Measurements from ENCODE around the gene PCCA. TPM values are rescaled to one million over a fixed set of nuclear protein-coding genes. Genes with fewer than 3 reads are reported as not detected.
"Not testable (repeated sequence)": the region's sequence is repeated elsewhere in the genome, so short reads cannot be mapped to it uniquely, and the experiment has no call there.

PCCA gene
- total and polyA plus RNA-seq, 2 experiments from 2014 or later: 29.8 to 59.2 TPM

GRCh38 chr13:100130930-100131511 lies 42.1 kb downstream of the PCCA start:
- no peak for TF ChIP-seq CTCF (IDR thresholded peaks at IDR 0.05; ENCODE audit: low read depth, low read length)
- H3K27ac ChIP-seq: no peak overlapping the region

GRCh38 chr13:100131863-100132574 lies 43.1 kb downstream of the PCCA start:
- Histone ChIP-seq H3K4me1 (ENCODE audit: low read depth) (no peaks in the 10 kb centered on the region), H3K27me3 (no peaks in the 10 kb centered on the region), H3K4me3 (no peak overlapping the region), H3K27ac (no peak overlapping the region), H3K9me3 (ENCODE audit: low read depth) (no peaks in the 10 kb centered on the region), H3K36me3 (no peaks in the 10 kb centered on the region)
- DNase-seq (ENCODE audit: low read depth in 1 of 2, low spot score in 1 of 2): peak in 1 of 2 donors; percentile 77
- TF ChIP-seq CTCF (IDR thresholded peaks at IDR 0.05; ENCODE audit: low read depth, low read length): no peak

More at GRCh38 chr13:100130930-100131511, 42.1 kb downstream of the PCCA start:
- no peak overlapping the region for H3K4me3 ChIP-seq
- H3K36me3 ChIP-seq: no peaks in the 10 kb centered on the region
- no peaks in the 10 kb centered on the region for H3K9me3 ChIP-seq (ENCODE audit: low read depth)
- DNase-seq (ENCODE audit: low read depth in 1 of 2, low spot score in 1 of 2): peak in 1 of 2 donors; percentile 60
- no peaks in the 10 kb centered on the region for H3K4me1 ChIP-seq (ENCODE audit: low read depth)
- H3K27me3 ChIP-seq: no peaks in the 10 kb centered on the region

GRCh38 chr13:100138859-100139491 lies 50.1 kb downstream of the PCCA start:
- no peak overlapping the region for H3K27ac ChIP-seq

GRCh38 chr13:100139817-100140216 lies 50.9 kb downstream of the PCCA start:
- Histone ChIP-seq H3K27me3 (no peaks in the 10 kb centered on the region), H3K4me1 (ENCODE audit: low read depth) (no peaks in the 10 kb centered on the region), H3K9me3 (ENCODE audit: low read depth) (no peaks in the 10 kb centered on the region), H3K4me3 (no peak overlapping the region), H3K27ac (no peak overlapping the region), H3K36me3 (no peaks in the 10 kb centered on the region)
- no peak for TF ChIP-seq CTCF (IDR thresholded peaks at IDR 0.05; ENCODE audit: low read depth, low read length)
- DNase-seq (ENCODE audit: low read depth in 1 of 2, low spot score in 1 of 2): no peak

More at GRCh38 chr13:100138859-100139491, 50.1 kb downstream of the PCCA start:
- TF ChIP-seq CTCF (IDR thresholded peaks at IDR 0.05; ENCODE audit: low read depth, low read length): no peak
- no peaks in the 10 kb centered on the region for H3K36me3 ChIP-seq
- no peaks in the 10 kb centered on the region for H3K27me3 ChIP-seq
- no peak for DNase-seq (ENCODE audit: low read depth in 1 of 2, low spot score in 1 of 2)
- no peaks in the 10 kb centered on the region for H3K9me3 ChIP-seq (ENCODE audit: low read depth)
- no peak overlapping the region for H3K4me3 ChIP-seq
- H3K4me1 ChIP-seq (ENCODE audit: low read depth): no peaks in the 10 kb centered on the region

- Histone ChIP-seq H3K4me1 (ENCODE audit: low read depth) (no peaks in the 10 kb centered on the region), H3K4me3 (no peak overlapping the region), H3K27ac (no peak overlapping the region), H3K9me3 (ENCODE audit: low read depth) (no peaks in the 10 kb centered on the region), H3K36me3 (no peaks in the 10 kb centered on the region), H3K27me3 (no peaks in the 10 kb centered on the region)
- no peak for DNase-seq (ENCODE audit: low read depth in 1 of 2, low spot score in 1 of 2)
- no peak for TF ChIP-seq CTCF (IDR thresholded peaks at IDR 0.05; ENCODE audit: low read depth, low read length)
Measured at GRCh38 chr13:100140441-100140840, 51.5 kb downstream of the PCCA start.

GRCh38 chr13:100141461-100141961 lies 52.6 kb downstream of the PCCA start:
- DNase-seq (ENCODE audit: low read depth in 1 of 2, low spot score in 1 of 2); H3K9me3 ChIP-seq (ENCODE audit: low read depth); H3K27ac ChIP-seq; H3K27me3 ChIP-seq; H3K4me1 ChIP-seq (ENCODE audit: low read depth); H3K4me3 ChIP-seq; H3K36me3 ChIP-seq: not testable (repeated sequence)

All from cardiac muscle cell (in vitro differentiated cells and primary cell).